ENCODE measurements around the gene ARPC1A. TPM values are rescaled to one million over a fixed set of nuclear protein-coding genes. Genes with fewer than 3 reads are reported as not detected.
"Not testable (repeated sequence)": the region's sequence is repeated elsewhere in the genome, so short reads cannot be mapped to it uniquely, and the experiment has no call there.

ARPC1A gene
- total RNA-seq, 2 donors from 2014 or later, result 108 to 117 TPM

GRCh38 chr7:99374111-99375064 is 48.7 kb downstream of the ARPC1A start, which contains the start of gene ARPC1B:
TSS of gene ARPC1B (plus strand) at chr7:99374730. CDS start at chr7:99385715, 10,985 bp downstream.
- Histone ChIP-seq H3K27ac (peak within 1 kb of the TSS; percentile 90), H3K4me1 (peaks cover 0 to 43% of the 10 kb centered on the region in 2 donors), H3K4me3 (peak within 1 kb of the TSS; percentile 82 to 94), H3K27me3 (no peaks in the 10 kb centered on the region), H3K36me3 (peaks cover 11% of the 10 kb centered on the region), H3K9me3 (no peaks in the 10 kb centered on the region)
- TF ChIP-seq, protein P1, sequence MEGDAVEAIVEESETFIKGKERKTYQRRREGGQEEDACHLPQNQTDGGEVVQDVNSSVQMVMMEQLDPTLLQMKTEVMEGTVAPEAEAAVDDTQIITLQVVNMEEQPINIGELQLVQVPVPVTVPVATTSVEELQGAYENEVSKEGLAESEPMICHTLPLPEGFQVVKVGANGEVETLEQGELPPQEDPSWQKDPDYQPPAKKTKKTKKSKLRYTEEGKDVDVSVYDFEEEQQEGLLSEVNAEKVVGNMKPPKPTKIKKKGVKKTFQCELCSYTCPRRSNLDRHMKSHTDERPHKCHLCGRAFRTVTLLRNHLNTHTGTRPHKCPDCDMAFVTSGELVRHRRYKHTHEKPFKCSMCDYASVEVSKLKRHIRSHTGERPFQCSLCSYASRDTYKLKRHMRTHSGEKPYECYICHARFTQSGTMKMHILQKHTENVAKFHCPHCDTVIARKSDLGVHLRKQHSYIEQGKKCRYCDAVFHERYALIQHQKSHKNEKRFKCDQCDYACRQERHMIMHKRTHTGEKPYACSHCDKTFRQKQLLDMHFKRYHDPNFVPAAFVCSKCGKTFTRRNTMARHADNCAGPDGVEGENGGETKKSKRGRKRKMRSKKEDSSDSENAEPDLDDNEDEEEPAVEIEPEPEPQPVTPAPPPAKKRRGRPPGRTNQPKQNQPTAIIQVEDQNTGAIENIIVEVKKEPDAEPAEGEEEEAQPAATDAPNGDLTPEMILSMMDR (IDR thresholded peaks at IDR 0.05), result no peak
- peak; percentile 78 for DNase-seq (ENCODE audit: low spot score)

- Histone ChIP-seq H3K36me3 (peaks cover 11% of the 10 kb centered on the region), H3K4me1 (peaks cover 0 to 52% of the 10 kb centered on the region in 2 donors), H3K27me3 (no peaks in the 10 kb centered on the region), H3K4me3 (peak overlapping the region; percentile 82 to 94), H3K27ac (peak overlapping the region; percentile 90), H3K9me3 (no peaks in the 10 kb centered on the region)
- peak; percentile 76 for DNase-seq (ENCODE audit: low spot score)
- TF ChIP-seq, protein P1 (IDR thresholded peaks at IDR 0.05), result no peak
Measured at GRCh38 chr7:99375070-99375807, 49.5 kb downstream of the ARPC1A start.

GRCh38 chr7:99379043-99379577 is 53.4 kb downstream of the ARPC1A start:
- Histone ChIP-seq H3K4me3 (peak overlapping the region in 1 of 2 donors; percentile 24), H3K36me3 (peaks cover 11% of the 10 kb centered on the region), H3K27ac (peak overlapping the region; percentile 80 to 81), H3K9me3 (no peaks in the 10 kb centered on the region), H3K27me3 (no peaks in the 10 kb centered on the region), H3K4me1 (peaks cover 0 to 54% of the 10 kb centered on the region in 2 donors)
- TF ChIP-seq, protein P1 (IDR thresholded peaks at IDR 0.05), result no peak
- peak; percentile 86 for DNase-seq (ENCODE audit: low spot score)

DNA sequence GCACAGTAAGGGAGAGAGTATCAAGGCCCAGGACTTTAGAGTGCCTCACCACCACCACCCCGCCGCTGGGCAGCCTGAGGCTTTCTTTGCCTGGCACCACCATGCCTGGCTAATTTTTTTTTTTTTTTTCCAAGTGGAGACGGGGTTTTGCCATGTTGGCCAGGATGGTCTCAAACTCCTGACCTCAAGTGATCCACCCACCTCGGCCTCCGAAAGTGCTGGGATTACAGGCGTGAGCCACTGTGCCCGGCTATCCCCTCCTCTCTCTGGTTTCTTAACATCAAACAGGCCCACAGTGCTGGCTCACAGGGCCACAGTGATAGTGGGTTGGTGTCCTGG is 54.0 kb downstream of the ARPC1A start:
- peaks cover 11% of the 10 kb centered on the region for H3K36me3 ChIP-seq
- not testable (repeated sequence) for H3K9me3 ChIP-seq; H3K27me3 ChIP-seq; DNase-seq (ENCODE audit: low spot score)
- H3K27ac ChIP-seq, result peak overlapping the region; percentile 80 to 81
- H3K4me3 ChIP-seq, result peak overlapping the region in 1 of 2 donors; percentile 24
- H3K4me1 ChIP-seq, result peaks cover 0 to 51% of the 10 kb centered on the region in 2 donors

DNA sequence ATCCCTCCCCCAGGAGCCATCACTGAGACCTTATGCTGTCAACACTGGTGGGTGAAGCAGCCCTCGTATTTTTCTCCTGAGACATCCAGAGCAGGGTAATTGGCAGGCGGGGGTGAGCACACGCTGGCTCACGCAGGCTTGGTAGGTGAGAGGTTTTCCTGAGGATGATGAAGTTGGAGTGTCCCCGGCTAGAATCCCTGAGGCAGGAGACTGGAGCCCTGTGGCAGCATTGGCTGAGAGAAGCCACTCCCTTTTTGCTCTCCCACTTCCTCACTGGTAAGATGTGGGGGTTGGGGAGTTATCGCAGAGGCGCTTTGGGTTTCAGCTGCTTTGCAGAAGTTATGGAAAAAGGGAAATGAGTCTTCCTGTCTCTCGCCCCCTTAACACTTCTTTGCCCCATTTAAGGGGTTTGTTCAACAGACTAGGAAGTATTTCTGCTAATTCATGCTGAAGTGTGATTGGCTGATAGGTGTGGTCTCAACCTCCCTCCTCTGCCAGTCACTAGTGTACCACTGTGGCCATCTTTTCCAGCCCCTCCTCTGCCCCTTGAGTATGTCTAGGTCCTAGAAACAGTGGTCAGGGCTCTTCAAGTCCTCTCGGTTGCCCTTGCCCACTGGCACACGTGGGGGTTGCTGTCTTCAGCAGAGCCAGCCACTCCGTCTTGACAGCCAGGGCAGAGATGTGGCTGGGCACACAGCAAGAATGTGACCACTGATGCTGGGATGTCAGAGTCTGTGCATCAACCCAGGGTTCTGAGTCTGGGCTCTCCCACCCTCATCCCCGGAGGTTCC is 54.5 kb downstream of the ARPC1A start:
- Histone ChIP-seq H3K4me3 (peak overlapping the region in 1 of 2 donors; percentile 24), H3K27ac (peak overlapping the region; percentile 80 to 81), H3K36me3 (peaks cover 11% of the 10 kb centered on the region), H3K4me1 (peaks cover 0 to 51% of the 10 kb centered on the region in 2 donors), H3K27me3 (no peaks in the 10 kb centered on the region), H3K9me3 (no peaks in the 10 kb centered on the region)
- DNase-seq (ENCODE audit: low spot score), result no peak
- TF ChIP-seq, protein P1 (IDR thresholded peaks at IDR 0.05), result no peak

Data from right atrium auricular region (tissue), 2 donors.